Breast epithelium (tissue), 4 donors: ENCODE results near the gene SNX5. TPM values are rescaled to one million over a fixed set of nuclear protein-coding genes. Genes with fewer than 3 reads are reported as not detected.

Experiments used
- DNase-seq, 2 donors: peaks; one replicate each; pipeline ENCODE4 v3.0.0-alpha.2; 2019; ENCODE audit warnings: low spot score in 2 of 2
- H3K27ac ChIP-seq, 2 donors: fragments of 200-600 bp; sonication (generic) in 1 of 2; one replicate each; pipeline ENCODE4 v1.5.1; 2016 to 2019; ENCODE audit warnings: mild to moderate bottlenecking in 1 of 2
- H3K27me3 ChIP-seq, 2 donors: fragments of 200-600 bp; sonication (generic) in 1 of 2; one replicate each; pipeline versions ENCODE4 v1.5.1 to v1.6.0; 2017 to 2019; ENCODE audit warnings: control low read depth in 1 of 2, mild to moderate bottlenecking in 1 of 2
- H3K36me3 ChIP-seq: fragments of 200-600 bp; one replicate; pipeline ENCODE4 v1.5.1; 2019
- H3K4me1 ChIP-seq, 2 donors: fragments of 200-600 bp; sonication (generic); one replicate each; pipeline ENCODE4 v1.5.1; 2016 to 2019; ENCODE audit warnings: control low read depth in 1 of 2
- H3K4me3 ChIP-seq, 3 donors: fragments of 200-600 bp; sonication (generic); 1 replicate in 2 of 3; 2 replicates in 1 of 3; pipeline ENCODE4 v1.5.1; 2016 to 2019; ENCODE audit warnings: mild to moderate bottlenecking in 3 of 3, moderate library complexity in 2 of 3
- H3K9me3 ChIP-seq, 2 donors: fragments of 200-600 bp; sonication (generic) in 1 of 2; one replicate each; pipeline ENCODE4 v1.5.1; 2016 to 2019; ENCODE audit warnings: control low read depth in 1 of 2
- POLR2A ChIP-seq: fragments of 450-650 bp; IDR thresholded peaks from one replicate; pipeline ENCODE4 v1.6.1; 2016; ENCODE audit warnings: antibody characterized with exemption, mild to moderate bottlenecking, moderate library complexity
- POLR2AphosphoS5 ChIP-seq, 3 donors: sonication (generic); formaldehyde crosslinking; IDR thresholded peaks; one replicate each; pipeline ENCODE4 v1.6.1; 2017; ENCODE audit warnings: antibody characterized with exemption in 3 of 3
- intact Hi-C: fragments of 100-400 bp; cut with DNase I; formaldehyde crosslinking; loops from one replicate; pipeline ENCODE4 v1.15.1; 2023; ENCODE audit warnings: low total_unique reads
- total RNA-seq, 3 donors: library from RNA; depleted of rRNA; stranded (reverse); fragments of >200 nt; gene quantifications; one replicate each; pipeline ENCODE4 v1.1.0, GENCODE V29; 2016
- TF ChIP-seq, protein P1 (sequence below), 3 donors: fragments of 450-650 bp; IDR thresholded peaks; one replicate each; pipeline ENCODE4 v1.5.1; 2016 to 2017; ENCODE audit warnings: antibody characterized with exemption in 3 of 3, mild to moderate bottlenecking in 3 of 3, moderate library complexity in 3 of 3

SNX5 gene
- total RNA-seq, 3 donors from 2014 or later: 96.7 to 127 (median 122) TPM

DNA sequence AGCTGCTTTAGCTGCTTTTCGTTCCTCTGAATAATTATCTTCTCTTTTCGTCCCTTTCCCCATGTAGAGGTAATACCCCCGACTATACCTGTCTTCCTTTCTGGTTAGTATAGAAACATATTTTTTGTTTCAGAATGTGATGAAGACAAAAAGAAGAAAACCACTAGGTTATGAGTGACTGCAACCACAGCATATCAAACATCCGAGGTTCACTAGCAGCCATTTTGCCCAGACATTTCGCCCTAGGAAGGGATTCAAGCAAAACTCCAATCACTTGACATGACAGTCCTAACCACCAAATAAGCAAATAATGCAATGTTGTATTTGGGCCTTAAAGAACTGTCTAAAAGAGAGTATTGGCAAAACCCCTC is 9.4 kb downstream of the SNX5 start:
- Histone ChIP-seq H3K27me3 (no peaks in the 10 kb centered on the region), H3K27ac (peak overlapping the region; percentile 13 to 27), H3K9me3 (no peaks in the 10 kb centered on the region), H3K4me3 (no peak overlapping the region), H3K36me3 (no peaks in the 10 kb centered on the region), H3K4me1 (peaks cover 0 to 3% of the 10 kb centered on the region in 2 donors)
- DNase-seq: no peak
- TF ChIP-seq, protein P1, sequence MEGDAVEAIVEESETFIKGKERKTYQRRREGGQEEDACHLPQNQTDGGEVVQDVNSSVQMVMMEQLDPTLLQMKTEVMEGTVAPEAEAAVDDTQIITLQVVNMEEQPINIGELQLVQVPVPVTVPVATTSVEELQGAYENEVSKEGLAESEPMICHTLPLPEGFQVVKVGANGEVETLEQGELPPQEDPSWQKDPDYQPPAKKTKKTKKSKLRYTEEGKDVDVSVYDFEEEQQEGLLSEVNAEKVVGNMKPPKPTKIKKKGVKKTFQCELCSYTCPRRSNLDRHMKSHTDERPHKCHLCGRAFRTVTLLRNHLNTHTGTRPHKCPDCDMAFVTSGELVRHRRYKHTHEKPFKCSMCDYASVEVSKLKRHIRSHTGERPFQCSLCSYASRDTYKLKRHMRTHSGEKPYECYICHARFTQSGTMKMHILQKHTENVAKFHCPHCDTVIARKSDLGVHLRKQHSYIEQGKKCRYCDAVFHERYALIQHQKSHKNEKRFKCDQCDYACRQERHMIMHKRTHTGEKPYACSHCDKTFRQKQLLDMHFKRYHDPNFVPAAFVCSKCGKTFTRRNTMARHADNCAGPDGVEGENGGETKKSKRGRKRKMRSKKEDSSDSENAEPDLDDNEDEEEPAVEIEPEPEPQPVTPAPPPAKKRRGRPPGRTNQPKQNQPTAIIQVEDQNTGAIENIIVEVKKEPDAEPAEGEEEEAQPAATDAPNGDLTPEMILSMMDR (IDR thresholded peaks at IDR 0.05): no peak
- intact Hi-C loops: no loop called here

DNA sequence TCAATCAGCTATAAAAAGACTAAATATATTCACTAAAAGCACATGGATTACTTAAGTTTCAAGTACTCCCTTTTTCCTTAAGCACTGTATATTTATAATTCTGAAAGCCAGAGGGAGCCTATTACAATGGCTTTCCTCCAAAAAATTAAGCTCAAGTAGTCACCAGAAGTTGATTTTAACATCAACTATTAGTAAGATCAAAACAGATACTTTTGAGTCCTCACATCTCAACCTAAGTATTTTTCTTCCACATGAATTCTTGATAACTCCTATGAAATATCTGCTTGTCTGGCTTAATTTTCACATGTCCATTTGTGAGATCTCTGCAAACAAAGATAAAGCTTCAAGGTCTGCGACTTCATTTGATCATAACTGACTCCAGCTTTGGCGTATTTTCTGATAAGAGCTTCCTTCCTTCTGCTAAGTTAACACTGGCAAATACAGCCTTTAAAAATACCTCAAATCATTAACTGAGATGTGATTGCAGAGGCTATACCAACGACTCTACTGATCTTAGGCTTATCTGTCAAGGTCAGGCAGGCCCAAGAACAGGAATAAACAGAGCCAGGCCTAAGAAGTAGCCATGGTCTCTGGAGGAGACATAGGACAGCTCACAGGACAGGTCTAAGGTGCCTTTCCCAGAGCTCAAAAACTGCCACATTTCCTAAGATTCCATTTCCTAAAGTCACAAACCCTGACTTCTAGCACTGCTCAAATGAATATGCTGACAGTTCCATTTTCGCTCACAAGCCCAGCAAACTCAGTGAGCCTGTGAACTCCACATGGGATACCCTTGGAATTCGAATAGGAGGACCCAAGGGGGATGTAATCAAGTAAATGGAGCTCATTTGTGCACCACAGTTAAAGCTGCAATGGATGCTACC is 10.0 kb downstream of the SNX5 start:
- TF ChIP-seq POLR2A: no peak
- TF ChIP-seq POLR2AphosphoS5 (IDR thresholded peaks at IDR 0.05): no peak
- TF ChIP-seq, protein P1 (IDR thresholded peaks at IDR 0.05): no peak
- H3K4me3 ChIP-seq: no peak overlapping the region
- no peak for DNase-seq
- peak overlapping the region; percentile 2 to 27 for H3K27ac ChIP-seq
- H3K9me3 ChIP-seq: no peaks in the 10 kb centered on the region
- intact Hi-C loops: no loop called here
- H3K36me3 ChIP-seq: no peaks in the 10 kb centered on the region
- H3K4me1 ChIP-seq: peaks cover 0 to 3% of the 10 kb centered on the region in 2 donors
- H3K27me3 ChIP-seq: no peaks in the 10 kb centered on the region

DNA sequence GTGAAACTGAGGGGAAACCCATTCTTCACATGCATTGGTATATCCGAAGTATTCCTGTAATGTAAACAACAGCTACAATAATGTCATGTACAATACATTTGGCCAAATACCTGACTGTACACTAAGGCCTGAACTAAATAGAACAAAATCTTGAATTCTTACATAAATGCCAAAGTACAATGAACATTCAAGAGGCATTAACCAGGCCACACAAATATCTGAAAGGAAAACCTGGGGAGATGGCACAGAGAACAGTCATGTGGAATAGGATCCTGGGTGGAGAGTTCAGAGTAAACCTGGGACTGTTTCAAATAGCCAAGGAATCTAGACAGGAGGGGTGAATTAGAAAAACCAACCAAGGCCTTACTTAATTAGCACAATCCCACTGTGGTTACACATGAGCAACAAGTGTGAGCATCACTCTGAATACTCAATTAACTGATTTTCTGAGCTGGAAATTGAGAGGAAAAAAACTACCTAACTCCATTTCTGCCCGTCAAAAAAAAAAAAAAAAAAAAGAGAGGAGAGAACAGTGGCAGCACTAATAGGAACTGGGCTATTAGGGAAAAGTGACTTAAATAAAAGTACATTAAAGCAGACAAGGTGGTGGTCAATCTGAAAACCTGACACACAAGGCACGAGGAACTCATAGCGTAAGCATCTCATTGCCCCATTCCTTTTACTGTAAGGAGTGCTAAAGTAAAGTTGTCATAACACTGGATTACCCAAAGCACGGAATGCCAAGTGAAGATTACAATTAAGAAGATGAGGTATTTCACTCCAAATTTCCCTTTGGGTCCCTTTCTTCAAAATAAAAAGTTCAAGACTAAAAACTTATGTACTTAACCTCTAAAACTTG is 10.9 kb downstream of the SNX5 start:
- Histone ChIP-seq H3K36me3 (no peaks in the 10 kb centered on the region), H3K27me3 (no peaks in the 10 kb centered on the region), H3K27ac (peak overlapping the region in 1 of 2 donors; percentile 29), H3K4me3 (no peak overlapping the region), H3K4me1 (no peaks in the 10 kb centered on the region), H3K9me3 (no peaks in the 10 kb centered on the region)
- DNase-seq: no peak
- no peak for TF ChIP-seq POLR2A
- TF ChIP-seq POLR2AphosphoS5 (IDR thresholded peaks at IDR 0.05): no peak
- TF ChIP-seq, protein P1 (IDR thresholded peaks at IDR 0.05): no peak
- intact Hi-C loops: no loop called here

DNA sequence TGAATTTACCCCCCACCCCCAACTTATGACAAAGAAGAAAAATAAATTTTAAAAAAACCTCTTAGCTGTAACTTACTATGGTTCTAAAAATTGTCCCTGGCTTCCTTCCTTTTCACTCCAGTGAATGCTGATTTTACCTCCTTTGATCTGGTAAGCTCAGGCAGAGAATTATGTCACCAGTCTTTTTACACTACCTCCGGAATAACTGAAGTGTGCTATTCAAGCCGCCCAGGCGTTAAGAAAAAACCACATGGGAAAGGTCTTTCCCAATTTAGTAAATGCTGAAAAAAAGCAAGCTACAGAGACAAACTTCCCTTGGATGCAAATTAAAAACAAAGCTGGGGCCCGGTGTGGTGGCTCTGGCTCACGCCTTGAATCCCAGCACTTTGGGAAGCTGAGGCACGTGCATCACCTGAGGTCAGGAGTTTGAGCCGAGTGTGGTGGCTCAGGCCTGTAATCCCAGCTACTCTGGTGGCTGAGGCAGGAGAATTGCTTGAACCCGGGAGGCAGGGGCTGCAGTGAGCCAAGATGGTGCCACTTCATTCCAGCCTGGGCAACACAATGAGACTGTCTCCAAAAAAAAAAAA is 12.4 kb downstream of the SNX5 start:
- TF ChIP-seq POLR2A (no peak), POLR2AphosphoS5 (IDR thresholded peaks at IDR 0.05) (no peak)
- TF ChIP-seq, protein P1 (IDR thresholded peaks at IDR 0.05): no peak
- intact Hi-C loops: no loop called here
- Histone ChIP-seq H3K27ac (no peak overlapping the region), H3K4me3 (no peak overlapping the region), H3K4me1 (no peaks in the 10 kb centered on the region), H3K9me3 (no peaks in the 10 kb centered on the region), H3K36me3 (no peaks in the 10 kb centered on the region), H3K27me3 (no peaks in the 10 kb centered on the region)
- DNase-seq: no peak
